Measurements from ENCODE around the gene WDR81. TPM values are rescaled to one million over a fixed set of nuclear protein-coding genes. Genes with fewer than 3 reads are reported as not detected.

WDR81 gene
- total RNA-seq, 1 donor from 2014 or later, result 13.2 TPM

DNA sequence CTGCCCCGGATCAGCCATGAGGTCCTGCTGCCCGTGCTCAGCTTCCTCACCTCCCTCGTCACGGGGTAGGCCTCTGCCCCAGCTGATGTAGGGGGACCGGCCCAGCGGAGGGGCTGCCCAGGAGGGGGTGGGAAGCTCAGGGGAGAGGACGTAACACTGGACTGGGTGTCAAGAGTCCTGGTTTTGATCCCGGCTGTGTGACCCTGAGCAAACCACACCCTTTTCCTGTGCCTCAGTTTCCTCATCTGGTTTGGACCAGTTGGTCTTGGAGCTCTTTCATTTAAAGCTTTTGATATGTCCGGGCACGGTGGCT lies 6.6 kb downstream of the WDR81 start:
- Mint-ChIP-seq H3K36me3 (ENCODE audit: low read depth) (no peaks in the 10 kb centered on the region), H3K9me3 (no peaks in the 10 kb centered on the region), H3K4me3 (no peak overlapping the region)

GRCh38 chr17:1732241-1732832 lies 7.8 kb downstream of the WDR81 start:
- H3K4me3 Mint-ChIP-seq, result no peak overlapping the region
- H3K27ac Mint-ChIP-seq (ENCODE audit: unreplicated experiment), result no peak overlapping the region
- TF ChIP-seq, protein P1, sequence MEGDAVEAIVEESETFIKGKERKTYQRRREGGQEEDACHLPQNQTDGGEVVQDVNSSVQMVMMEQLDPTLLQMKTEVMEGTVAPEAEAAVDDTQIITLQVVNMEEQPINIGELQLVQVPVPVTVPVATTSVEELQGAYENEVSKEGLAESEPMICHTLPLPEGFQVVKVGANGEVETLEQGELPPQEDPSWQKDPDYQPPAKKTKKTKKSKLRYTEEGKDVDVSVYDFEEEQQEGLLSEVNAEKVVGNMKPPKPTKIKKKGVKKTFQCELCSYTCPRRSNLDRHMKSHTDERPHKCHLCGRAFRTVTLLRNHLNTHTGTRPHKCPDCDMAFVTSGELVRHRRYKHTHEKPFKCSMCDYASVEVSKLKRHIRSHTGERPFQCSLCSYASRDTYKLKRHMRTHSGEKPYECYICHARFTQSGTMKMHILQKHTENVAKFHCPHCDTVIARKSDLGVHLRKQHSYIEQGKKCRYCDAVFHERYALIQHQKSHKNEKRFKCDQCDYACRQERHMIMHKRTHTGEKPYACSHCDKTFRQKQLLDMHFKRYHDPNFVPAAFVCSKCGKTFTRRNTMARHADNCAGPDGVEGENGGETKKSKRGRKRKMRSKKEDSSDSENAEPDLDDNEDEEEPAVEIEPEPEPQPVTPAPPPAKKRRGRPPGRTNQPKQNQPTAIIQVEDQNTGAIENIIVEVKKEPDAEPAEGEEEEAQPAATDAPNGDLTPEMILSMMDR (conservative IDR thresholded peaks at IDR 0.05), result no peak
- no peak for DNase-seq (ENCODE audit: low read depth, low spot score)
- H3K27me3 Mint-ChIP-seq (ENCODE audit: low read depth), result no peaks in the 10 kb centered on the region
- H3K4me1 Mint-ChIP-seq, result peaks cover 9% of the 10 kb centered on the region
- H3K36me3 Mint-ChIP-seq (ENCODE audit: low read depth), result no peaks in the 10 kb centered on the region
- H3K9me3 Mint-ChIP-seq, result no peaks in the 10 kb centered on the region

More for the DNA sequence above, 6.6 kb downstream of the WDR81 start:
- Mint-ChIP-seq H3K27ac (ENCODE audit: unreplicated experiment) (no peak overlapping the region), H3K4me1 (no peaks in the 10 kb centered on the region), H3K27me3 (ENCODE audit: low read depth) (no peaks in the 10 kb centered on the region)
- TF ChIP-seq, protein P1 (conservative IDR thresholded peaks at IDR 0.05), result no peak
- no peak for DNase-seq (ENCODE audit: low read depth, low spot score)

GRCh38 chr17:1732833-1733321 lies 8.4 kb downstream of the WDR81 start:
- Mint-ChIP-seq H3K27me3 (ENCODE audit: low read depth) (no peaks in the 10 kb centered on the region), H3K27ac (ENCODE audit: unreplicated experiment) (no peak overlapping the region), H3K4me1 (peaks cover 9% of the 10 kb centered on the region), H3K36me3 (ENCODE audit: low read depth) (no peaks in the 10 kb centered on the region), H3K9me3 (no peaks in the 10 kb centered on the region), H3K4me3 (no peak overlapping the region)
- TF ChIP-seq, protein P1 (conservative IDR thresholded peaks at IDR 0.05), result no peak
- no peak for DNase-seq (ENCODE audit: low read depth, low spot score)

GRCh38 chr17:1733759-1734158 lies 9.3 kb downstream of the WDR81 start:
- Mint-ChIP-seq H3K36me3 (ENCODE audit: low read depth) (no peaks in the 10 kb centered on the region), H3K27ac (ENCODE audit: unreplicated experiment) (no peak overlapping the region)
- DNase-seq (ENCODE audit: low read depth, low spot score), result no peak

DNA sequence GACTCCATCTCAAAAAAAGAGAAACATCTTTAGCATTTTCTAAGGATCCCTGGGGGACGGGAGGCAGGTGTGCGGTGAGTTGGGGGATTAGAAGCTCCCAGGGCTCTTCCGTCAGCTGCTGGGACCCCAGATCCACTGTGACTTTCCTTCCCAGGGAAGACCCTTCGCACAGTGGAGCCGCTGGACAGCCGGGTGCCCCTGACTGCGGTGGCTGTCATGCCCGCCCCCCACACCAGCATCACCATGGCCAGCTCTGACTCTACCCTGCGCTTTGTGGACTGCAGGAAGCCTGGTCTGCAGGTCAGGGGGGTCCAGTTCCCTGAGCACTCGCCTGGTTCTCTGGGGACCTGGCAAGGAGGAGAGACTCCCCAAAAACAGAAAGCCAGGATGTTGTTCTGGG lies 10.9 kb downstream of the WDR81 start:
- Mint-ChIP-seq H3K27ac (ENCODE audit: unreplicated experiment) (no peak overlapping the region), H3K4me3 (no peak overlapping the region), H3K9me3 (no peaks in the 10 kb centered on the region), H3K36me3 (ENCODE audit: low read depth) (no peaks in the 10 kb centered on the region), H3K27me3 (ENCODE audit: low read depth) (no peaks in the 10 kb centered on the region), H3K4me1 (peaks cover 9% of the 10 kb centered on the region)
- no peak for DNase-seq (ENCODE audit: low read depth, low spot score)
- TF ChIP-seq, protein P1 (conservative IDR thresholded peaks at IDR 0.05), result no peak

More at GRCh38 chr17:1733759-1734158, 9.3 kb downstream of the WDR81 start:
- Mint-ChIP-seq H3K9me3 (no peaks in the 10 kb centered on the region), H3K4me3 (no peak overlapping the region), H3K4me1 (peaks cover 9% of the 10 kb centered on the region), H3K27me3 (ENCODE audit: low read depth) (no peaks in the 10 kb centered on the region)
- TF ChIP-seq, protein P1 (conservative IDR thresholded peaks at IDR 0.05), result no peak

Measured in neural crest cell (in vitro differentiated cells).